Left colon (tissue), 2 donors: ENCODE data around the gene RFC2. TPM values are rescaled to one million over a fixed set of nuclear protein-coding genes. Genes with fewer than 3 reads are reported as not detected.

Experiments
- ATAC-seq: fragments of 200-7000 bp; cut with Tn5 transposase; one replicate; pipeline ENCODE4 v1.9.1; 2020; ENCODE audit warnings: mild to moderate bottlenecking, moderate library complexity
- DNase-seq, 2 donors: peaks; one replicate each; pipeline ENCODE4 v3.0.0-alpha.2; 2020
- intact Hi-C, 2 donors: fragments of 100-400 bp; cut with DNase I in 1 of 2; cut with micrococcal nuclease in 1 of 2; formaldehyde crosslinking; loops; one replicate each; pipeline versions ENCODE4 v1.11.2 to v1.14.0; 2022; cut with DNase I, micrococcal nuclease
- total RNA-seq, 2 donors: library from RNA; stranded (reverse); fragmentation: NEBNext Ultra II Directional; extraction: Animal tissue kit (Norgen Biotek cat#: 25700); gene quantifications; one replicate each; pipeline ENCODE4 v1.2.1, GENCODE V29; 2021
- donor health status: DM: no; HTN: no; CAD: no.
- donor health status: DM: yes; HTN: yes; CAD: no.

The RFC2 gene
- total RNA-seq, 2 donors from 2014 or later, result 13.9 to 16.1 TPM

DNA sequence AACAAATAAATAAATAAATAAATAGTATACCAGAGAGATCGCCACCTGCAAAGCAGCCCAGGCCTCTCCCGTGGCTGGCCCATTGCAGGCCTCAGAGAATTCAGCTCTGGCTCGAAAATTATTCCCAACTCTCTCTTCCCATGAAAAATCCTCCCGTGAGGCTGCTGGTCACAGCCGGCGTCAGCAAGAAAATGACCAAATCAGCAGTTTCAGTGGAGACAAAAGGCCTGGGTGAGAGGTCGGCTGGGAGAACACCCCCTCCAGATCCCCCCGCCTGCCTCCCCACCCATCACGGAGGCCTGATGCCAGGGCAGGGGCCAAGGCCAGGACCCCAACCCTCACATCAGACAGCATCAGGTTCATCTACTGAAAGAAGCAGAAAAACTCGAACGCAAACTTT is 31.9 kb upstream of the RFC2 start:
- DNase-seq (no peak), ATAC-seq (no peak)

GRCh38 chr7:74284781-74285259 is 30.6 kb upstream of the RFC2 start:
- intact Hi-C loops, result no loop called here
- peak; percentile 73 for ATAC-seq
- peak; percentile 81 to 92 for DNase-seq

More for the DNA sequence above, 31.9 kb upstream of the RFC2 start:
- intact Hi-C loops, result no loop called here

- ATAC-seq, result no peak
- DNase-seq, result no peak
- intact Hi-C loops, result no loop called here
Measured at GRCh38 chr7:74283858-74284447, 29.8 kb upstream of the RFC2 start.

DNA sequence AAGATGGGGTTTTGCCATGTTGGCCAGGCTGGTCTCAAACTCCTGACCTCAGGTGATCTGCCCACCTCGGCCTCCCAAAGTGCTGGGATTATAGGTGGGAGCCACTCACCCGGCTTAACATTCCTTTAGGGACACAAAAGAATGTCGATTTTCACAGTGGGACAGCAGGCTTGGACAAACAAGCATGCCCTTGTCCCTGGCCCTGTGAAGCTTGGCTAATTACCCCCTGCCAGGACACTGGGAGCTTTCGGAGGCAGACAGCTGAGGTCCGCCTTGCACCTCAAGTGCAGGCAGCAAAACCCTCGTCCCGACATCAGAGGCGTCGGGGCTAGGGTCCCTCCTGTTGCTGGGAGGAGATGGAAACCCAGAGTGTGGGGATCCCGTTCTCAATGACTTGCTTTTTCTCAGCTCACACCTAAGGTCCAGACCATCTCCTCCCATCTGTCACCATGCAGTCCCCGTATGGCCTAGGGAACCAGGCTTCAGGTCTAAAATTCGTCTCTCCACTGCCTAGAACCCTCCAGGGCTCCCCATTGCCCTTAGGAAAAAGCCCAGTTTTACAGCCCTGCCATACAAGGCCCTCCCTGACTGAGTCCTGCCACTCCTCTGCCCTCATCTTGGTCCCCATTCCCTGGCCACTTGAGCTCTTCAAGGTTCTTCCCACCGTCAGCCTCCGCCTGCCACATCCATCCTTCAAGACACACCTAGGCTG is 28.7 kb upstream of the RFC2 start:
- intact Hi-C loops, result no loop called here
- DNase-seq (no peak), ATAC-seq (no peak)

GRCh38 chr7:74280985-74281384 is 26.8 kb upstream of the RFC2 start:
- intact Hi-C loops, result no loop called here
- ATAC-seq, result no peak
- no peak for DNase-seq

GRCh38 chr7:74277636-74278035 is 23.4 kb upstream of the RFC2 start:
- intact Hi-C loops, result no loop called here
- ATAC-seq (no peak), DNase-seq (no peak)

DNA sequence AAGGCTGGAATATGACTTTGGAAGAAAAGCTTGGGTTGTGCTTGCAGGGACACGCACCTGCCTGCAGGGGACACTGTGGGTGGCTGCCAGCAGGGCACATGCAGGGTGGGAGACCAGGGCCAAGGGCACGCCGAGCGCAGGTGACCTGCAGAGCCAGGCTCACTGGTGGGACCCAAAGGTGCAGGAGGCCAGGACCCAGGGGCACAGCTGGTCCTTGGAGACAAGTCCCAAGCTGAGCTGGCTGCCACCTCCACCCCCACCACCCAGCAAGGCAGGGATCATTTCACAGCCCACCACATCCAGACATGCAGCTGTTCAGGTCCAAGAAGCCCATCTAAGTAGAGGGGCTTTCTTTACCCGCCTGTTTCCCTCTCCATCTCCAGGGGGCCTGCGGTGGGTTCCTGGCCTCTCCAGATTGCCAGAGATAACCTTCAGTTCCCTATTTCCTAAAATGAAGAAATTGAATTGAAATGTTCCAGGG is 21.2 kb upstream of the RFC2 start:
- peak; percentile 45 for ATAC-seq
- intact Hi-C loops, result no loop called here

DNA sequence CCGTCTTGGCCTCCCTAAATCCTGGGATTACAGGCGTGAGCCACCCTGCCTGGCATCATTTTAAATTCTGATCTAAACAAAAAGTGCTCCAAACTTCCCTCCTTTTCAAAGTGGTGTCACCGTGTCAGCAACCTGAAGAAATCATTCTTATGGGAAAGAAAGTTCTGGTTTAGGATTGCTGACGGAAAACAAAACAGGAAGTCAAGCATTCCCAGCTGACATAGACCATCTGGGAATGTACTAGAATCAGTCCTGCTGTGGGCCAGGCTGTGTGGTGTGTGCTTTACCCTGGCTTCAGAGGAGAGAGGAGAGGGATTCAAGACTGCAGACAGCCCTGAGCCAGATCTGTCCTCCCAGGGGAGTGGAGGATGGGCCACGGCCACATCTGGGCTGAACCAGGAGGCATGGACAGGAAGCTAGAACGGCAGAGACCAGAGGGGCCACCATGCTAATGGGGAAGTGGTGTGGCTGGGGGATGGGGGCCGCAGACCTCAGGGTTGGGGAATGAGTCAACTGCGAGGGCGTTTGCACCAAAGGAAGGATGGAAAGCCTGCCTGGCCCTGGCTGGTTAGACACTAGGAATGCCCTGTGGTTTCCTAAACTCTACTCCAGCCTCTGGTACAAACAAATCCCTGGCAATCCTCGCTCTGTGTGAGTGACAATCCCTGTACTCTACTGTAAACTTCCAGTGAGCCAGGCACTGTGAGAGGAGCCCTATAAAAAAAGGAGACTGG is 18.3 kb upstream of the RFC2 start:
- intact Hi-C loops, result no loop called here
- ATAC-seq (peak; percentile 17), DNase-seq (peak; percentile 74 to 75)

More for the DNA sequence above, 21.2 kb upstream of the RFC2 start:
- DNase-seq, result no peak

DNA sequence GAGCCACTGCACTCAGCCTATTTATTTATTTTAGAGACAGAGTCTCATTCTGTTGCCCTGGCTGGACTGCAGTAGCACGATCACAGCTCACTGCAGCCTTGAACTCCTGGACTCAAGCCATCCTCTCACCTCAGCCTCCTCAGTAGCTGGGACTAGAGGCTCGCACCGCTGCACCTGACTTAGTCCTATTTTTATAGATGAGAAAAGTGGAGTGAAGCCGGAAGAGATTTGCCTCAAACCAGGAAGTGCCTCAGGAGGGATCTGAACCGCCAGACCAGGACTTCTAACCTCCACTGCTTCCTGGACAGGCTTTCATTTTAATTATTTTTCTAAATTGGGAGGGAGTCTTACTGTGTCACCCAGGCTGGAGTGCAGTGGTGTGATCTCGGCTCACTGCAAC is 17.5 kb upstream of the RFC2 start:
- ATAC-seq, result peak; percentile 70
- no peak for DNase-seq
- intact Hi-C loops, result no loop called here

DNA sequence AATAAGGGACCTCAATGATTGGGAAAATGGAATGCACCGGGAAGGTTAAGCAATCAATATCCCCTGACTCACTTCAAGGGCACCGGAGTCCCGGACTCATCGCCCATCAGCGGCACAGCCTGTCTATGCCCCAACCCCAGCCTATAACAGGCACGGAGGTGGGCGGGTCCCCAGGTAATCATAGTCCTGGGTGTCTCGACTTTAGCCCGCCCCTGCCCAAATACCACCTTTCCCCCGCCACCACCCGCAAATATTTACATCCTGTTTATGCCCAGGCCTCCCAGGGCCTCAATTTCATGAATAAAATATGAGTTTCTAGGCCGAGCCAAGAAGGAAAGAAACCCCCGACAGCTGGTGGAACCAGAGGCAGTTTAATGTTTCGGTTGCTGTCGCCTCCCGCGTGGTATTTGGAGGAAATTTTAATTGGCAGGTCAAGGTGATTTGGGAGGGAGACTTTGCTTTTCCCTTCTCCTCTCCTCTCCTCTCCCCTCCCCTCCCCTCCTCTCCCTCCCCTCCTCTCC is 15.6 kb upstream of the RFC2 start:
- DNase-seq, result peak; percentile 82 to 87
- ATAC-seq, result peak; percentile 83
- intact Hi-C loops, result no loop called here

GRCh38 chr7:74267756-74268565 is 13.8 kb upstream of the RFC2 start:
- ATAC-seq (no peak), DNase-seq (no peak)
- intact Hi-C loops, result no loop called here

- ATAC-seq (no peak), DNase-seq (no peak)
- intact Hi-C loops, result no loop called here
Measured at GRCh38 chr7:74266191-74266963, 12.2 kb upstream of the RFC2 start.

DNA sequence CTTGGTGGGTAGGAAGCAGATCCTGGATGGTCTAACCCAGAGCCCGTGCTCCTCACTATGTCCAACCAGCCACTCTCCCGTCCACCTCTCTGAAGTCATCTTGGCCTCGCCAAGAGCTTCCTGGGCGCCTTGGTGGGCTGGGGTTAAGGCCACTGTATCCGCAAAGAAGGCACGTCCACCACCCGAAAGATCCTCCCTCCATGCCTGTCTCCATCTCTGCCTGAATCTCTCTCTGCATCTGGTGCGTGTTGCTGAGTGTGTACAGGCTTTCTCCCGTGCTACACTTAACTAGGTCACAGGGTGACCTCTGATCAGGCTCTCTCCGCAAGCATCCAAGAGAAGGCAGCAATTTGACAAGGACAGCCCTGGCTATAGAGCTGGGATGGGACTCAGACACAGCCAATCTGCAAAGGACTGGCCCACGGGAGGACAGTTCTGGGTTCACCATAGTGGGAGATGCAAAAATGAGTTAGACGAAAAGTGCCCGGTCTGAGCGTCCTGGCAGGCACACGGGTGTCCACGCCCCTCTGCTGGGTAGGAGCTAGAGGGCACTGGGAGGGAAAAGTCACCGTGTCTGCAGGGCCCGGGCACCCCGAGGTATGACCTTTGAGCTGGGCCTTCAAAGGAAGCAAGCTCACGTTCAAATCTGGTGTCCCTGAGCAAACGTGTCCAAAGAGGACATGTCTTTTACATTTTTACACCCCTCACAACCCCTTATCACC is 9.4 kb upstream of the RFC2 start:
- DNase-seq, result no peak
- peak; percentile 66 for ATAC-seq

DNA sequence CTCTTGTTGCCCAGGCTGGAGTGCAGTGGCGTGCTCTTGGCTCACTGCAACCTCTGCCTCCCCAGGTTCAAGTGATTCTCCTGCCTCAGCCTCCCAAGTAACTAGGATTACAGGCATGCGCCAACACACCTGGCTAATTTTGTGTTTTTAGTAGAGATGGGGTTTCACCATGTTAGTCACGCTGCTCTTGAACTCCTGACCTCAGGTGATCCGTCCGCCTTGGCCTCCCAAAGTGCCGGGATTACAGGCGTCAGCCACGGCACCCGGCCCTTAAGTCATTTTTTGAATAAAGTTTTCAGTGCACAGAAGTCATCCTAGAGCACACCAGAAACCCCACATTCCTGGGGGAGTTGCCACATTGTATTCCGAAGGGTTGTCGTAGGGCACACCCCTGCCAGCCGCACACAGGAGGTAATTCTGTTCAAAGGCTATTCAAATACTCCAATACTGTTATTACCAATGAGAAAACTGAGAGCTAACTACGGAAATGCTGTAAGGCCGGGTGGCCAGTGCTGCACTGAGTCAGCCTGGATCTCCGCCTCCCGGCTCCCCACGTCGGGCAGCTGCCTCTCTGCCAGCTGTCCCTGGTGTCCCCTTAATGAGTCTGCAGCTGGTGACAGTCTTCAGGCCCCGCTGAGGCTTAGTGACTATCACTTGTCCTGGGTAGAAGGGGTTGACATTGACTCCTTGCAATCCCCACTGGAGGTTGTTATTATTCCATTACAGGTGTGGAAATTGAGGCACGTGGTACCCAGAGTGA is 8.6 kb upstream of the RFC2 start:
- DNase-seq, result no peak
- intact Hi-C loops, result no loop called here
- no peak for ATAC-seq

More for the DNA sequence above, 9.4 kb upstream of the RFC2 start:
- intact Hi-C loops, result no loop called here

DNA sequence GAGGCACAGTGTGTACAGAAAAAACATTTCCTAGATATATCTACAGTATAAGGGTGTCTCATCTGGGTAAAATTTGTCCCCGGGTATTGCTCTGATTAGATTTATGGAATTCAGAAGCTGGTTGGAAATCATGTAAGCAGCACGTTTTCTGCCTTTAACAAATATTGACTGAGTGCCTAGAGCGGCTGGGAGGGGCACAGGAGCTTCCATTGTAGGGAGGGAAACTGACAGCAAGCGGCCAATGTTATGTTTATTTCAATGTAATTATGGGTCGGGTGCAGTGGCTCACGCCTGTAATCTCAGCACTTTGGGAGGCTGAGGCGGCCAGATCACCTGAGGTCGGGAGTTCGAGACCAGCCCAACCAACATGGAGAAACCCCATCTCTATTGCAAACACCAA is 4.4 kb upstream of the RFC2 start:
- ATAC-seq, result no peak
- intact Hi-C loops, result no loop called here
- no peak for DNase-seq

DNA sequence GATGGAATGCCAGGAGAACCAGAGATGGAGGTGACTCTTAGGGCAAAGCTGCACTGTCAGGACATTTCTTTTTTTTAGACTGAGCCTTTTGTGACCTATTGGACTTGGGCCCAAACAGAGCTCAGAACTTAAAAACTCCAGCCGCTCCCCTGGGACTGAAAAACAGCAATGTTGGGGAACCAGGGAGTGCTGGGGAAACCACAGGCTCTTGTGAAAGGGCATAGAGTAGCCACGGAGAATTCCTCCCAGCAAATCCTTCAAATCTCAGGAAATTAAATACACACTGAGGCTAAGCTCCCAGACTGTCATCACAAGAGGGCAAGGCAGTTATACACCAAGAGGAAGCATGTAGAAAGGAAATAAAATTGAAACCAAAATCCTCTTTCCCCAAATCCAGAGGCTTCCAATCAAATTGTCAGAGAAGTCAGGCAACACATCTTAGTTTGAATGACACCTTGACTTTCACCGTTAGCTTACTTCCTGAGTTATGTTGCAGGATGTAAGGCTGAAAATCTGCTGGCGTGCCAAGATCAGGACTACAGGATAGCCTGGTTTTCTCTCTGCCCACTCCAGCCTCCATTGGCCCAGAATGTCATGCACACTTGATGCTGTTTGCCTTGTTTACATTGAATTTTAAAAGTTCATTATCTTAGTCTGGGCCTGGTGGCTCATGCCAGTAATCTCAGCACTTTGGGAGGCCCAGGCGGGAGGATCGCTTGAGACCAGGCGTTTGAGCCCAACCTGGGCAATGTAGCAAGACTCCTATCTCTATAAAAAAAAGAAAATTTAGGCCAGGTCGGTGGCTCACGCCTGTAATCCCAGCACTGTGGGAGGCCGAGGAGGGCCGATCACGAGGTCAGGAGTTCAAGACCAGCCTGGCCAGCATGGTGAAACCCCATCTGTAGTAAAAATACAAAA is 2.6 kb upstream of the RFC2 start:
- DNase-seq (no peak), ATAC-seq (no peak)
- intact Hi-C loops, result no loop called here
